HEK293T (cell line): ENCODE measurements around the gene PTGR3.

Experiments used
- ARNT ChIP-seq: fragments of 450-650 bp; IDR thresholded peaks from 2 replicates; pipeline ENCODE4 v1.6.1; 2017; ENCODE audit warnings: mild to moderate bottlenecking
- BHLHE40 ChIP-seq: fragments of 450-650 bp; IDR thresholded peaks from 2 replicates; pipeline ENCODE4 v1.6.1; 2016; ENCODE audit warnings: mild to moderate bottlenecking, moderate library complexity, borderline replicate concordance
- CTBP1 ChIP-seq: fragments of 450-650 bp; IDR thresholded peaks from 2 replicates; pipeline ENCODE4 v1.6.1; 2016; ENCODE audit warnings: borderline replicate concordance
- ELF4 ChIP-seq: fragments of 450-650 bp; IDR thresholded peaks from 2 replicates; pipeline ENCODE4 v1.6.1; 2017; ENCODE audit warnings: antibody characterized with exemption
- FOXA1 ChIP-seq: fragments of 450-650 bp; IDR thresholded peaks from 2 replicates; pipeline ENCODE4 v1.6.1; 2016; ENCODE audit warnings: mild to moderate bottlenecking
- FOXK2 ChIP-seq: fragments of 450-650 bp; IDR thresholded peaks from 2 replicates; pipeline ENCODE4 v1.6.1; 2016; ENCODE audit warnings: mild to moderate bottlenecking
- FOXM1 ChIP-seq: fragments of 450-650 bp; IDR thresholded peaks from 2 replicates; pipeline ENCODE4 v1.6.1; 2017; ENCODE audit warnings: mild to moderate bottlenecking, borderline replicate concordance
- L3MBTL2 ChIP-seq: fragments of 450-650 bp; conservative IDR thresholded peaks from 2 replicates; pipeline ENCODE4 v1.6.1; 2016; ENCODE audit warnings: mild to moderate bottlenecking
- NFRKB ChIP-seq: fragments of 450-650 bp; IDR thresholded peaks from 2 replicates; pipeline ENCODE4 v1.6.1; 2016; ENCODE audit warnings: mild to moderate bottlenecking, moderate library complexity
- SP1 ChIP-seq: fragments of 450-650 bp; IDR thresholded peaks from 2 replicates; pipeline ENCODE4 v1.6.1; 2017
- SUZ12 ChIP-seq: fragments of 450-650 bp; IDR thresholded peaks from 2 replicates; pipeline ENCODE4 v1.6.1; 2016; ENCODE audit warnings: mild to moderate bottlenecking
- TARDBP ChIP-seq: fragments of 450-650 bp; IDR thresholded peaks from 2 replicates; pipeline ENCODE4 v1.6.1; 2016
- ZNF384 ChIP-seq: fragments of 450-650 bp; IDR thresholded peaks from 2 replicates; pipeline ENCODE4 v1.6.1; 2016
- TF ChIP-seq, protein P1 (sequence below): fragments of 450-650 bp; IDR thresholded peaks from 2 replicates; pipeline ENCODE4 v1.6.1; 2016

DNA sequence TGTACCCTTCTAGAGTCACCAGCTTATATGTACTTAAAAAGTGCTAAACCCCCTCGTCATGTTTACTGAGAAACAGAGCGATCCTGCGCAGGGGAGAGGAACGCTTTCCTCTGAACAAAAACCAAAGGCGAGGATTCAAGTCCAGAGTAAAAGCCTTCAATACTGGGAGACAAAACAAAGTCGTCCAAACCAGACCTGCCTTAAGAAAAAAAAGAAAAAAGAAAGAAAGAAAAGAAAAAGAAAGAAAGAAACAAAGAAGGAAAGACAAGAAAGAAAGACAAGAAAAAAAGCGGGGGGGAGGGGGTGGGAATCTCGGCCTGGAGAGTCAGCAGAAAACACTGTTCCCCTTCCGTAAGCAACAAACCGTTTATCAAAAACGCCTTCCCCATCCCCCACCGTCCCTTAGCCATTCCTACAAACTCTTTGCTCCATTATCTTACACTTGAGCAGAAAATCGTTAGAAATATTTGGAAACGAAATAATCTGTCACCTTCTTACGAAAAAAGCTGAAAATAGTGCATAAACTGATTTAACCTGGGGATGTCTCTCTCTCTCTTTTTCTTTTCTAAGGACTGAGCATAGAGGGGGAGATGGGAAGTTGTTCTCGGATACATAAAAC lies 3.3 kb downstream of the PTGR3 start:
- no peak for TF ChIP-seq FOXK2
- TF ChIP-seq NFRKB, result no peak
- no peak for TF ChIP-seq FOXA1
- TF ChIP-seq ZNF384, result no peak
- TF ChIP-seq FOXM1, result no peak
- no peak for TF ChIP-seq SP1
- no peak for TF ChIP-seq BHLHE40
- TF ChIP-seq, protein P1, sequence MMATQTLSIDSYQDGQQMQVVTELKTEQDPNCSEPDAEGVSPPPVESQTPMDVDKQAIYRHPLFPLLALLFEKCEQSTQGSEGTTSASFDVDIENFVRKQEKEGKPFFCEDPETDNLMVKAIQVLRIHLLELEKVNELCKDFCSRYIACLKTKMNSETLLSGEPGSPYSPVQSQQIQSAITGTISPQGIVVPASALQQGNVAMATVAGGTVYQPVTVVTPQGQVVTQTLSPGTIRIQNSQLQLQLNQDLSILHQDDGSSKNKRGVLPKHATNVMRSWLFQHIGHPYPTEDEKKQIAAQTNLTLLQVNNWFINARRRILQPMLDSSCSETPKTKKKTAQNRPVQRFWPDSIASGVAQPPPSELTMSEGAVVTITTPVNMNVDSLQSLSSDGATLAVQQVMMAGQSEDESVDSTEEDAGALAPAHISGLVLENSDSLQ, result no peak
- no peak for TF ChIP-seq ELF4
- TF ChIP-seq CTBP1, result no peak
- TF ChIP-seq SUZ12, result no peak
- no peak for TF ChIP-seq ARNT
- no peak for TF ChIP-seq L3MBTL2
- no peak for TF ChIP-seq TARDBP
